ENCODE measurements around the gene MTM1.

DNA sequence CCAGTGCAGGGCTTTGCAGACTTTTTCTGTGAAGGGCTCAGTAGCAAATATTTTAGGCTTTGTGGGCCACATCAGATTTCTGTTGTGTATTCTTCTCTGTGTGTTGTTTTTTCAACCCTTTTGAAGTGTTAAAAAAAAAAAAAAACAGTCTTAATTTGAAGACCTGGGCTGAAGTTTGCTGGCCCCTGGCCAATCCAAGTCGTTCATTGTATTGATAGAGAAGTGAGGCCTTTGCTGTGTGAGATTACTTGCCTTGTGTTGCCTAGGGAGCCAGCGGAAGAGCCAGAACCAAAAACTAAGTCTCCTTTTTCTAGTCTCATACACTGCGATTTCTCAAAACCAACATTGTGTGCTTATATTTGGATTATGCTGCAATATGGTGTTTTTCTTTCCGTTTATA is 46.9 kb downstream of the MTM1 start:
- TF ChIP-seq, protein P1, sequence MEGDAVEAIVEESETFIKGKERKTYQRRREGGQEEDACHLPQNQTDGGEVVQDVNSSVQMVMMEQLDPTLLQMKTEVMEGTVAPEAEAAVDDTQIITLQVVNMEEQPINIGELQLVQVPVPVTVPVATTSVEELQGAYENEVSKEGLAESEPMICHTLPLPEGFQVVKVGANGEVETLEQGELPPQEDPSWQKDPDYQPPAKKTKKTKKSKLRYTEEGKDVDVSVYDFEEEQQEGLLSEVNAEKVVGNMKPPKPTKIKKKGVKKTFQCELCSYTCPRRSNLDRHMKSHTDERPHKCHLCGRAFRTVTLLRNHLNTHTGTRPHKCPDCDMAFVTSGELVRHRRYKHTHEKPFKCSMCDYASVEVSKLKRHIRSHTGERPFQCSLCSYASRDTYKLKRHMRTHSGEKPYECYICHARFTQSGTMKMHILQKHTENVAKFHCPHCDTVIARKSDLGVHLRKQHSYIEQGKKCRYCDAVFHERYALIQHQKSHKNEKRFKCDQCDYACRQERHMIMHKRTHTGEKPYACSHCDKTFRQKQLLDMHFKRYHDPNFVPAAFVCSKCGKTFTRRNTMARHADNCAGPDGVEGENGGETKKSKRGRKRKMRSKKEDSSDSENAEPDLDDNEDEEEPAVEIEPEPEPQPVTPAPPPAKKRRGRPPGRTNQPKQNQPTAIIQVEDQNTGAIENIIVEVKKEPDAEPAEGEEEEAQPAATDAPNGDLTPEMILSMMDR (conservative IDR thresholded peaks at IDR 0.05; ENCODE audit: low read depth in 2 of 2) = no peak
- TF ChIP-seq NANOG (IDR thresholded peaks at IDR 0.05; ENCODE audit: borderline replicate concordance) = no peak
- TF ChIP-seq EZH2 (IDR thresholded peaks at IDR 0.05; ENCODE audit: low read depth, unreplicated experiment) = no peak
- TF ChIP-seq STAT1 (IDR thresholded peaks at IDR 0.05; ENCODE audit: unreplicated experiment) = no peak
- TF ChIP-seq, protein P2, sequence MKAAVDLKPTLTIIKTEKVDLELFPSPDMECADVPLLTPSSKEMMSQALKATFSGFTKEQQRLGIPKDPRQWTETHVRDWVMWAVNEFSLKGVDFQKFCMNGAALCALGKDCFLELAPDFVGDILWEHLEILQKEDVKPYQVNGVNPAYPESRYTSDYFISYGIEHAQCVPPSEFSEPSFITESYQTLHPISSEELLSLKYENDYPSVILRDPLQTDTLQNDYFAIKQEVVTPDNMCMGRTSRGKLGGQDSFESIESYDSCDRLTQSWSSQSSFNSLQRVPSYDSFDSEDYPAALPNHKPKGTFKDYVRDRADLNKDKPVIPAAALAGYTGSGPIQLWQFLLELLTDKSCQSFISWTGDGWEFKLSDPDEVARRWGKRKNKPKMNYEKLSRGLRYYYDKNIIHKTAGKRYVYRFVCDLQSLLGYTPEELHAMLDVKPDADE (IDR thresholded peaks at IDR 0.05) = no peak
- TF ChIP-seq POLR2AphosphoS5 (IDR thresholded peaks at IDR 0.05; ENCODE audit: low read depth) = no peak
- TF ChIP-seq REST (IDR thresholded peaks at IDR 0.05; ENCODE audit: unreplicated experiment) = no peak
- TF ChIP-seq JUNB (IDR thresholded peaks at IDR 0.05; ENCODE audit: unreplicated experiment) = no peak
- no peak for TF ChIP-seq EZH2phosphoT487 (IDR thresholded peaks at IDR 0.05; ENCODE audit: unreplicated experiment)
